Kidney (tissue), 14 donors: ENCODE measurements around the gene SLC38A7. TPM values are rescaled to one million over a fixed set of nuclear protein-coding genes. Genes with fewer than 3 reads are reported as not detected.
"Not testable (repeated sequence)": the region's sequence is repeated elsewhere in the genome, so short reads cannot be mapped to it uniquely, and the experiment has no call there.

Experiments used
- DNase-seq, 5 donors: peaks; one replicate each; pipeline ENCODE4 v3.0.0-alpha.2; 2013 to 2020
- FAIRE-seq: peaks from 2 replicates; lab custom pipeline; 2012; peaks lifted over from hg19 to GRCh38; lab: Jason Lieb, UNC
- H3K27ac ChIP-seq, 2 donors: one replicate each; pipeline ENCODE4 v1.7.0; 2013; ENCODE audit warnings: low read depth in 2 of 2, low read length in 2 of 2, inconsistent platforms in 1 of 2
- H3K27me3 ChIP-seq: one replicate; pipeline ENCODE4 v1.7.1; 2013; ENCODE audit warnings: low read length, inconsistent platforms; ENCODE audit not compliant: control insufficient read depth, insufficient read depth
- H3K36me3 ChIP-seq, 3 donors: one replicate each; pipeline versions ENCODE4 v1.7.0 to v1.7.1; 2013; ENCODE audit warnings: low read length in 3 of 3, control low read depth in 1 of 3, inconsistent platforms in 1 of 3; ENCODE audit not compliant: insufficient read depth in 3 of 3, control insufficient read depth in 2 of 3
- H3K4me1 ChIP-seq, 3 donors: one replicate each; pipeline versions ENCODE4 v1.7.0 to v1.7.1; 2013; ENCODE audit warnings: low read length in 3 of 3, inconsistent platforms in 1 of 3, low read depth in 1 of 3; ENCODE audit not compliant: control insufficient read depth in 2 of 3, insufficient read depth in 2 of 3
- H3K4me3 ChIP-seq, 3 donors: one replicate each; pipeline versions ENCODE4 v1.7.0 to v1.8.1; 2013; ENCODE audit warnings: low read length in 3 of 3, control low read depth in 1 of 3, inconsistent platforms in 1 of 3
- H3K9ac ChIP-seq, 3 donors: one replicate each; pipeline versions ENCODE4 v1.7.0 to v1.7.1; 2013; ENCODE audit warnings: low read length in 3 of 3, control low read depth in 1 of 3, inconsistent platforms in 1 of 3
- H3K9me3 ChIP-seq, 3 donors: one replicate each; pipeline versions ENCODE4 v1.7.0 to v1.7.1; 2013; ENCODE audit warnings: low read length in 3 of 3, control low read depth in 1 of 3, inconsistent platforms in 1 of 3; ENCODE audit not compliant: control insufficient read depth in 2 of 3, insufficient read depth in 1 of 3
- intact Hi-C: fragments of 100-400 bp; cut with DNase I; formaldehyde crosslinking; loops from one replicate; pipeline ENCODE4 v1.11.1; 2022
- polyA plus RNA-seq: library from polyadenylated mRNA; stranded (reverse); fragments of 350-450 nt; fragmentation: Illumina TruSeq; extraction: RNeasy Lipid Tissue Mini Kit (QIAGEN cat#74804); gene quantifications from one replicate; pipeline ENCODE4 v1.2.3, GENCODE V29; 2014; ENCODE audit warnings: low read depth, low replicate concordance; ENCODE audit not compliant: insufficient read depth
- total RNA-seq: library from RNA; stranded (reverse); fragmentation: NEBNext Ultra II Directional; extraction: Animal tissue kit (Norgen Biotek cat#: 25700); gene quantifications from one replicate; pipeline ENCODE4 v1.2.1, GENCODE V29; 2021
- TF ChIP-seq, protein P1 (sequence below): IDR thresholded peaks from 3 replicates; pipeline ENCODE4 v1.5.1; 2012; ENCODE audit warnings: mild to moderate bottlenecking, moderate library complexity, borderline replicate concordance; ENCODE audit not compliant: insufficient read depth; ENCODE audit errors: extremely low read depth
- donor health status: control.
- donor health status: control.
- donor health status: control.
- donor health status: control.
- donor health status: control.
- donor health status: DM: yes; HTN: yes; CAD: no.
- donor health status: Normal renal cell carcinoma (clear cell type).

SLC38A7 gene
- total and polyA plus RNA-seq, 2 donors from 2014 or later = 8.2 to 22.7 TPM

DNA sequence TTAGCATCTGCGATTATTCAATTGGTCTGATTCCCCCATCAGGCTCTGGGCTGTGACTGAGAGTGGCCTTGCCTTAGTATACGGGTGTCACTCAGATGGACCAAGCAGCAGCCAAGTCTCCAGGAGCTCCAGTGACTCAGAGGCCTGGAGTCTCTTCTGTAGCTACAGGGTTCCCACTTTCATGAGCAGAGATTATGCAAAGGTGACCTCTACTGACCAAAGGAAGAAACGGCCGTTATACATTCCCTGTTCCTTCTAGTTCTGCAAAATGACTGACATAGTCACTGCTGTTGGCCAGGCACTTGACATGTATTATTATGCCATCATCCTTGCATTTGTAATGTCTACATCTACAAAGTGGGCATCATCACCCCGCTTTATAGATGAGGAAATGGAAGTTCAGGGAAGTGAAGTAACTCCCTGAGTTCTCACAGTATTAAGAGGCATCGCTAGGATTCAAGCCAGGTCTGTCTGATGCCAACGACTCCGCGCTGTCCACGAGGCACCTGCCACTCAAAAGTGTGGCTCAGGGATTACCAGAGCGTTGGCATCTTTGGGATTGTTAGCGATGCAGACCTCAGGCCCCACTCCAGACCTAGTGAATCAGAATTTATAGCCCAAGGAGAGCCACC, 23.3 kb downstream of the SLC38A7 start:
- Histone ChIP-seq H3K9ac (no peak overlapping the region), H3K27ac (no peak overlapping the region), H3K4me3 (no peak overlapping the region), H3K4me1 (no peaks in the 10 kb centered on the region), H3K9me3 (no peaks in the 10 kb centered on the region), H3K36me3 (no peaks in the 10 kb centered on the region), H3K27me3 (no peaks in the 10 kb centered on the region)
- DNase-seq (peak in 4 of 5 donors; percentile 55 to 91 (median 70)), FAIRE-seq (peak; percentile 30)
- TF ChIP-seq, protein P1, sequence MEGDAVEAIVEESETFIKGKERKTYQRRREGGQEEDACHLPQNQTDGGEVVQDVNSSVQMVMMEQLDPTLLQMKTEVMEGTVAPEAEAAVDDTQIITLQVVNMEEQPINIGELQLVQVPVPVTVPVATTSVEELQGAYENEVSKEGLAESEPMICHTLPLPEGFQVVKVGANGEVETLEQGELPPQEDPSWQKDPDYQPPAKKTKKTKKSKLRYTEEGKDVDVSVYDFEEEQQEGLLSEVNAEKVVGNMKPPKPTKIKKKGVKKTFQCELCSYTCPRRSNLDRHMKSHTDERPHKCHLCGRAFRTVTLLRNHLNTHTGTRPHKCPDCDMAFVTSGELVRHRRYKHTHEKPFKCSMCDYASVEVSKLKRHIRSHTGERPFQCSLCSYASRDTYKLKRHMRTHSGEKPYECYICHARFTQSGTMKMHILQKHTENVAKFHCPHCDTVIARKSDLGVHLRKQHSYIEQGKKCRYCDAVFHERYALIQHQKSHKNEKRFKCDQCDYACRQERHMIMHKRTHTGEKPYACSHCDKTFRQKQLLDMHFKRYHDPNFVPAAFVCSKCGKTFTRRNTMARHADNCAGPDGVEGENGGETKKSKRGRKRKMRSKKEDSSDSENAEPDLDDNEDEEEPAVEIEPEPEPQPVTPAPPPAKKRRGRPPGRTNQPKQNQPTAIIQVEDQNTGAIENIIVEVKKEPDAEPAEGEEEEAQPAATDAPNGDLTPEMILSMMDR = peak; percentile 47
- intact Hi-C loops = no loop called here

DNA sequence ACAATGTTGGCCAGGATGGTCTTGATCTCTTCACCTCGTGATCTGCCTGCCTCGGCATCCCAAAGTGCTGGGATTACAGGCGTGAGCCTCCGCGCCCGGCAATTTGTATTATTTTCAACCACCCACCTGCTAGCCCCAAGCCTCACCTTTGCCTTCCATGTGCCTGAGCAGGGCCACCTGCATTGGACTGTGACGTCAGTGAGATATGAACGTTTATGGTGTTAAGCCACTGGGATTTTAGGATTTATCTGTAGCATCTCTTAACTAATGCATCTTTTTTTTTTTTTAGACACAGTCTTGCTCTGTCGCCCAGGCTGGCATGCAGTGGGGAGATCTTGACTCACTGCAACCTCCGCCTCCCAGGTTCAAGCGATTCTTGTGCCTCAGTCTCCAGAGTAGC, 24.7 kb downstream of the SLC38A7 start:
- H3K4me3 ChIP-seq, H3K36me3 ChIP-seq, DNase-seq, H3K4me1 ChIP-seq, FAIRE-seq, H3K27me3 ChIP-seq, H3K27ac ChIP-seq, H3K9ac ChIP-seq, H3K9me3 ChIP-seq, intact Hi-C loops: not testable (repeated sequence)

DNA sequence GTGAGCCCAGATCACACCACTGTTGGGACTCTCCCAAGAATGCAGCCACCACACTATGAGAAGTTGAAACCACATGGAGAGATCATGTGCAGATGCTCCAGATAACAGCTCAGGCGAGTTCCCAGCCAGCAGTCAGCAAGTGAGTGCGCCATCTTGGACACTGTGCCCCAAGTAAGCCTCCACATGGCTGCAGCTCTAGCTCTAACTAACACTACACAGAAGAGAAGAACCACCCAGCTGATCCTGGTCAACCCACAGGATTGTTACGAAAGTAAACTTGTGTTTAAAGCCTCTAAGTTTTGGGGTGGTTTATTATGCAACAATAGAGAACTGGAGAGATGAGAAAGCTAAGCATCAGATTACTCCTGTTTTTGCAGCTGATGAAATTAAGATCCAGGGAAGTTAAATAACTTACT, 25.8 kb downstream of the SLC38A7 start:
- DNase-seq (no peak), FAIRE-seq (no peak)
- H3K36me3 ChIP-seq = no peaks in the 10 kb centered on the region
- no peak overlapping the region for H3K4me3 ChIP-seq
- intact Hi-C loops = no loop called here
- peaks cover 0 to 2% (median 0%) of the 10 kb centered on the region in 3 donors for H3K4me1 ChIP-seq
- TF ChIP-seq, protein P1 = no peak
- no peak overlapping the region for H3K27ac ChIP-seq
- H3K9ac ChIP-seq = no peak overlapping the region
- no peaks in the 10 kb centered on the region for H3K27me3 ChIP-seq
- H3K9me3 ChIP-seq = no peaks in the 10 kb centered on the region

DNA sequence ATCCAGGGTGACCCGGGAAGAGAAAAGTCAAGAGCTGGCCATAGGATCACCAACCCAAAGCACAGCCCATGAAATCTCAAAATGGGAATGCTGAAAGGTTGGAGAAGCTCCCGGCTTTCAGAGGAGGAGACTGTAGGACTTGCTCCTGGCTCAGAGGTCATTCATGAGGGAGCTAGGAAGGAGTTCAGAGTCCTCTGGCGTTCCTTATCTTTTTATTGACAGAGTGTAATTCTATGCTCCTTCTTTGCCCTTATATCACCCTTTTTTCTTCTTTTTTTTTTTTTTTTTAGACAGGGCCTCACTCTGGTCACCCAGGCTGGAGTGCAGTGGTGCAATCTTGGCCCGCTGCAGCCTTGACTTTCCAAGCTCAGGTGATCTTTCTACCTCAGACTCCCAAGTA, 27.7 kb downstream of the SLC38A7 start:
- no peak overlapping the region for H3K4me3 ChIP-seq
- no peaks in the 10 kb centered on the region for H3K27me3 ChIP-seq
- no peaks in the 10 kb centered on the region for H3K36me3 ChIP-seq
- H3K4me1 ChIP-seq = peaks cover 0 to 2% (median 0%) of the 10 kb centered on the region in 3 donors
- no peak for DNase-seq
- no peaks in the 10 kb centered on the region for H3K9me3 ChIP-seq
- intact Hi-C loops = no loop called here
- H3K27ac ChIP-seq = no peak overlapping the region
- TF ChIP-seq, protein P1 = no peak
- no peak for FAIRE-seq
- H3K9ac ChIP-seq = no peak overlapping the region
